Glutamatergic neuron (in vitro differentiated cells): ENCODE data around the gene NFKB1. TPM values are rescaled to one million over a fixed set of nuclear protein-coding genes. Genes with fewer than 3 reads are reported as not detected.

Source experiments
- DNase-seq: peaks from one replicate; pipeline ENCODE4 v3.0.0; 2022
- H3K27ac Mint-ChIP-seq: one replicate; pipeline ENCODE4 v1.8.0; 2020; ENCODE audit warnings: mild to moderate bottlenecking, mixed read lengths, inconsistent platforms; ENCODE audit not compliant: unreplicated experiment
- H3K27me3 Mint-ChIP-seq: one replicate; pipeline ENCODE4 v1.8.0; 2020; ENCODE audit warnings: mild to moderate bottlenecking, moderate library complexity, mixed read lengths, inconsistent platforms; ENCODE audit not compliant: unreplicated experiment
- H3K36me3 Mint-ChIP-seq: one replicate; pipeline ENCODE4 v1.8.0; 2020; ENCODE audit warnings: mild to moderate bottlenecking, mixed read lengths, inconsistent platforms; ENCODE audit not compliant: unreplicated experiment
- H3K4me1 Mint-ChIP-seq: one replicate; pipeline ENCODE4 v1.8.0; 2020; ENCODE audit warnings: mild to moderate bottlenecking, low read depth, mixed read lengths, inconsistent platforms; ENCODE audit not compliant: unreplicated experiment
- H3K4me3 Mint-ChIP-seq: one replicate; pipeline ENCODE4 v1.8.0; 2020; ENCODE audit warnings: mild to moderate bottlenecking, mixed read lengths, inconsistent platforms; ENCODE audit not compliant: unreplicated experiment
- H3K9me3 Mint-ChIP-seq: one replicate; pipeline ENCODE4 v1.8.0; 2020; ENCODE audit warnings: mild to moderate bottlenecking, moderate library complexity, mixed read lengths, inconsistent platforms; ENCODE audit not compliant: unreplicated experiment
- CTCF ChIP-seq: fragments of 200-600 bp; sonication (generic); IDR thresholded peaks from one replicate; pipeline ENCODE4 v1.5.0; 2021; ENCODE audit not compliant: partially characterized antibody, unreplicated experiment
- total RNA-seq: library from RNA; stranded (reverse); fragmentation: NEBNext Ultra II Directional; extraction: Animal tissue kit (Norgen Biotek cat#: 25700); gene quantifications from one replicate; pipeline ENCODE4 v1.2.1, GENCODE V29; 2021; ENCODE audit not compliant: unreplicated experiment

NFKB1 gene
- total RNA-seq, 1 donor from 2014 or later, result 3.2 TPM

- H3K27ac Mint-ChIP-seq, result no peak overlapping the region
- H3K9me3 Mint-ChIP-seq, result no peaks in the 10 kb centered on the region
- H3K4me1 Mint-ChIP-seq, result no peaks in the 10 kb centered on the region
Observed at GRCh38 chr4:102492531-102493241, 8.5 kb upstream of the NFKB1 start.

GRCh38 chr4:102493257-102493656, 7.9 kb upstream of the NFKB1 start:
- H3K4me3 Mint-ChIP-seq, result no peak overlapping the region

More at GRCh38 chr4:102492531-102493241, 8.5 kb upstream of the NFKB1 start:
- no peak for DNase-seq
- Mint-ChIP-seq H3K4me3 (no peak overlapping the region), H3K36me3 (no peaks in the 10 kb centered on the region), H3K27me3 (no peaks in the 10 kb centered on the region)
- TF ChIP-seq CTCF, result no peak

GRCh38 chr4:102493794-102494193, 7.4 kb upstream of the NFKB1 start:
- Mint-ChIP-seq H3K36me3 (no peaks in the 10 kb centered on the region), H3K27ac (no peak overlapping the region), H3K27me3 (no peaks in the 10 kb centered on the region), H3K4me1 (no peaks in the 10 kb centered on the region), H3K4me3 (no peak overlapping the region), H3K9me3 (no peaks in the 10 kb centered on the region)
- no peak for DNase-seq
- TF ChIP-seq CTCF, result no peak

More at GRCh38 chr4:102493257-102493656, 7.9 kb upstream of the NFKB1 start:
- Mint-ChIP-seq H3K4me1 (no peaks in the 10 kb centered on the region), H3K36me3 (no peaks in the 10 kb centered on the region), H3K27ac (no peak overlapping the region), H3K9me3 (no peaks in the 10 kb centered on the region), H3K27me3 (no peaks in the 10 kb centered on the region)
- TF ChIP-seq CTCF, result no peak
- no peak for DNase-seq

- no peak for TF ChIP-seq CTCF
- Mint-ChIP-seq H3K27me3 (no peaks in the 10 kb centered on the region), H3K4me3 (no peak overlapping the region), H3K36me3 (no peaks in the 10 kb centered on the region), H3K9me3 (no peaks in the 10 kb centered on the region), H3K4me1 (no peaks in the 10 kb centered on the region), H3K27ac (no peak overlapping the region)
- DNase-seq, result no peak
Observed at GRCh38 chr4:102494603-102495002, 6.6 kb upstream of the NFKB1 start.

GRCh38 chr4:102497986-102498385, 3.2 kb upstream of the NFKB1 start:
- peaks cover 6% of the 10 kb centered on the region for H3K4me1 Mint-ChIP-seq
- no peaks in the 10 kb centered on the region for H3K36me3 Mint-ChIP-seq
- no peak for DNase-seq
- no peak overlapping the region for H3K4me3 Mint-ChIP-seq
- peaks cover 4% of the 10 kb centered on the region for H3K27me3 Mint-ChIP-seq
- TF ChIP-seq CTCF, result no peak
- H3K27ac Mint-ChIP-seq, result no peak overlapping the region
- peaks cover 3% of the 10 kb centered on the region for H3K9me3 Mint-ChIP-seq
